ENCODE measurements around the gene ZNF853. TPM values are rescaled to one million over a fixed set of nuclear protein-coding genes. Genes with fewer than 3 reads are reported as not detected.

ZNF853 gene
- total and polyA plus RNA-seq, 4 experiments from 2014 or later, result 0.34 to 2.2 (median 2.0) TPM

DNA sequence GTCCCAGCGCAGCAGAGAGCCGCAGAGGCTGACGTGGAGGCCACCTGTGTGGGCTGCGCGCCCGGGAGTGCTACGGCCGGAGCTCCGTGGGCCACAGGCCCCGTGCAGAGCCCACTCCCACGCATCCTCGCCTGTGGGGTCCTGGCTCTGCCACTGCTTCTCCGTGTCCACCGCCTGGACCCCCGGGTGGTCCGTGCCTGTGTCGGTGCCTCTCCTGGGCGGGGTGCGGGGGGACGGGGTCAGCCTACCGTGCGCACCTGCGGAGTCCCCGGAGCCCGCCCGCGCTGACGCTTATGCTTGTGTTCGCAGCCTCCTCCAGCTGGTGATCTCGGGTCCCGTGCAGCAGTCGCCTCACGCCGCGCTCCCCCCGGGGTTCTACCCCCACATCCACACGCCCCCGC, 7.8 kb upstream of the ZNF853 start:
- DNase-seq, result no peak
- H3K36me3 ChIP-seq (ENCODE audit: insufficient read depth, low read length), result peaks cover 19% of the 10 kb centered on the region
- no peaks in the 10 kb centered on the region for H3K4me1 ChIP-seq (ENCODE audit: insufficient read depth, low read length)
- ChIA-PET CTCF (ENCODE audit: partially characterized antibody) (no interaction called here), POLR2A (ENCODE audit: partially characterized antibody) (no interaction called here)
- H3K9me3 Mint-ChIP-seq, result peaks cover 0 to 2% (median 0%) of the 10 kb centered on the region in 8 donors
- no peak overlapping the region for H3K4me3 ChIP-seq (ENCODE audit: low read length in 2 of 2)
- H3K27ac Mint-ChIP-seq, result no peak overlapping the region
- peaks cover 2% of the 10 kb centered on the region in 2 donors for H3K27me3 Mint-ChIP-seq
- intact Hi-C loops (cut with micrococcal nuclease), result no loop called here
- no peaks in the 10 kb centered on the region for H3K27me3 ChIP-seq (ENCODE audit: insufficient read depth, low read length)
- H3K27ac ChIP-seq (ENCODE audit: low read depth, low read length), result no peak overlapping the region
- H3K36me3 Mint-ChIP-seq, result peaks cover 8 to 35% of the 10 kb centered on the region in 2 donors
- H3K4me1 Mint-ChIP-seq, result peaks cover 0 to 6% (median 2%) of the 10 kb centered on the region in 4 donors
- H3K4me3 Mint-ChIP-seq, result no peak overlapping the region
- H3K9me3 ChIP-seq (ENCODE audit: control insufficient read depth in 1 of 2, low read length in 2 of 2), result no peaks in the 10 kb centered on the region

DNA sequence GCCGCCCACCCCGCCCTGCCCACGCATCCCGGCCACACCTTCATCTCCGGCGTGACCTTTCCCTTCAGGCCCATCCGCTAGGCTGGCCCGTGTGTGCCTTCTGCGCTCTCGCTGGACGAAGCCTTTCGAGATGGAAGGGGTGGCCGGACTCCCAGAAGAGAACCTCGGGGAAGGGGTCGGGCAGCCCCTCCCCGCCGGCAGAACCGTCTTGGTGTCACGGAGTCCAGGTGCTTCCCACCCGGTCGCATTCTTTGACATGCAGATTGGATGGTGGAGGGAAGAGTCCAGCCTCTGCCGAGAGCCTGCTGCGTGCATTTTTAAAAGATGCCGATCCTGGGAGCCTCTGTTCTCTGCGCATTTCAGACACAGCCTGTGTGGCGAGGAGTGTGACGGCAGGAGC, 7.3 kb upstream of the ZNF853 start:
- no peak overlapping the region for H3K27ac Mint-ChIP-seq
- peaks cover 5% of the 10 kb centered on the region in 2 donors for H3K27me3 Mint-ChIP-seq
- peaks cover 0 to 6% (median 2%) of the 10 kb centered on the region in 4 donors for H3K4me1 Mint-ChIP-seq
- Histone ChIP-seq H3K36me3 (ENCODE audit: insufficient read depth, low read length) (peaks cover 17% of the 10 kb centered on the region), H3K27me3 (ENCODE audit: insufficient read depth, low read length) (no peaks in the 10 kb centered on the region), H3K4me3 (ENCODE audit: low read length in 2 of 2) (no peak overlapping the region), H3K27ac (ENCODE audit: low read depth, low read length) (no peak overlapping the region), H3K9me3 (ENCODE audit: control insufficient read depth in 1 of 2, low read length in 2 of 2) (no peaks in the 10 kb centered on the region), H3K4me1 (ENCODE audit: insufficient read depth, low read length) (no peaks in the 10 kb centered on the region)
- peaks cover 8 to 34% of the 10 kb centered on the region in 2 donors for H3K36me3 Mint-ChIP-seq
- CTCF ChIA-PET (ENCODE audit: partially characterized antibody), result interaction anchor here (0.8 to 1.2 kb wide), 2 partner anchors 9 to 55 kb away, joined by 3 read pairs; no protein-coding TSS in a partner anchor
- intact Hi-C loops (cut with micrococcal nuclease), result no loop called here
- H3K4me3 Mint-ChIP-seq, result no peak overlapping the region
- POLR2A ChIA-PET (ENCODE audit: partially characterized antibody), result no interaction called here
- H3K9me3 Mint-ChIP-seq, result peaks cover 0 to 2% (median 0%) of the 10 kb centered on the region in 8 donors
- DNase-seq, result no peak

DNA sequence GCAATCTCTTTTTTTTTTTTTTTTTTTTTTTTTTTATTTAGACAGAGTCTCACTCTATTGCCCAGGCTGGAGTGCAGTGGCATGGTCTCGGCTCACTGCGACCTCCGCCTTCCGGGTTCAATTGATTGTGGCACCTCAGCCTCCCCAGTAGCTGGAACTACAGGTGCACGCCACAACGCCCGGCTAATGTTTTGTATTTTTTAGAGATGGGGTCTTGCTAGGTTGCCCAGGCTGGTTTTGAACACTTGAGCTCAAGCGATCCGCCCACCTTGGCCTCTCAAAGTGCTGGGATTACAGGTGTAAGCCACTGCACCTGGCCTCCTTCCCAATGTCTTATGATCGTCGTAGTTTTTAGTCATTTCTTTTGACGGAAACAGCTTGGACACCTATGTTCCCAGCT, 6.6 kb upstream of the ZNF853 start:
- H3K27ac Mint-ChIP-seq, result no peak overlapping the region
- no peak for DNase-seq
- H3K36me3 Mint-ChIP-seq, result peaks cover 6 to 31% of the 10 kb centered on the region in 2 donors
- Histone ChIP-seq H3K36me3 (ENCODE audit: insufficient read depth, low read length) (peaks cover 14% of the 10 kb centered on the region), H3K4me1 (ENCODE audit: insufficient read depth, low read length) (no peaks in the 10 kb centered on the region), H3K27me3 (ENCODE audit: insufficient read depth, low read length) (no peaks in the 10 kb centered on the region), H3K4me3 (ENCODE audit: low read length in 2 of 2) (no peak overlapping the region), H3K9me3 (ENCODE audit: control insufficient read depth in 1 of 2, low read length in 2 of 2) (no peaks in the 10 kb centered on the region), H3K27ac (ENCODE audit: low read depth, low read length) (no peak overlapping the region)
- peaks cover 0 to 6% (median 2%) of the 10 kb centered on the region in 4 donors for H3K4me1 Mint-ChIP-seq
- intact Hi-C loops (cut with micrococcal nuclease), result no loop called here
- H3K4me3 Mint-ChIP-seq, result no peak overlapping the region
- ChIA-PET CTCF (ENCODE audit: partially characterized antibody) (interaction anchor here (0.8 to 1.2 kb wide), 2 partner anchors 8 to 54 kb away, joined by 3 read pairs; no protein-coding TSS in a partner anchor), POLR2A (ENCODE audit: partially characterized antibody) (no interaction called here)
- H3K9me3 Mint-ChIP-seq, result peaks cover 0 to 2% (median 0%) of the 10 kb centered on the region in 8 donors
- peaks cover 5 to 6% of the 10 kb centered on the region in 2 donors for H3K27me3 Mint-ChIP-seq

DNA sequence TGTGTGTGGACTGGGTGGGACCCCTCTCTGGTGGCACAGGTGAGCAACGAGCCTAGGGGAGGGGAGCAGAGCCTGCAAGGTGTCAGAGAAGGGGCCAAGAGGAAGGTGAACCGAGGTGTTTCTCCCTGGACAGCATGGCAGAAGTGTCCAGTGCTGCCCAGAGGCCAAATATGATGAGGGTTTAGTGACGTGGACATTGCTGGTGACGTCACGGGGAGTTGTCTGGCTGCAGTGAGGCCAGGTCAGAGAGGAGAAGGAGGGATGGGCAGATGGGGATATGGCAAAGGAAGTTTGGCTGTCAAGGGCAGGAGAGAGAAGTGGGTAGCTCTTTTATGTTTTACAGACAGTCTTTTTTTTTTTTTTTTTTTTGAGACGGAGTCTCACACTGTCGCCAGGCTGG, 2.6 kb upstream of the ZNF853 start:
- peaks cover 5% of the 10 kb centered on the region for H3K36me3 ChIP-seq (ENCODE audit: insufficient read depth, low read length)
- Mint-ChIP-seq H3K4me1 (peaks cover 3 to 17% (median 10%) of the 10 kb centered on the region in 4 donors), H3K4me3 (peak overlapping the region in 1 of 8 donors; percentile 70), H3K36me3 (peaks cover 0 to 2% of the 10 kb centered on the region in 2 donors), H3K9me3 (peaks cover 0 to 3% (median 0%) of the 10 kb centered on the region in 8 donors), H3K27ac (no peak overlapping the region), H3K27me3 (peaks cover 10% of the 10 kb centered on the region in 2 donors)
- DNase-seq, result no peak
- no peaks in the 10 kb centered on the region for H3K9me3 ChIP-seq (ENCODE audit: control insufficient read depth in 1 of 2, low read length in 2 of 2)
- H3K27me3 ChIP-seq (ENCODE audit: insufficient read depth, low read length), result peaks cover 5% of the 10 kb centered on the region
- peaks cover 7% of the 10 kb centered on the region for H3K4me1 ChIP-seq (ENCODE audit: insufficient read depth, low read length)
- intact Hi-C loops (cut with micrococcal nuclease), result no loop called here
- CTCF ChIA-PET (ENCODE audit: partially characterized antibody), result interaction anchor here (0.9 kb wide), 1 partner anchor 19 kb away, joined by 3 read pairs; no protein-coding TSS in a partner anchor
- H3K27ac ChIP-seq (ENCODE audit: low read depth, low read length), result no peak overlapping the region
- POLR2A ChIA-PET (ENCODE audit: partially characterized antibody), result no interaction called here
- no peak overlapping the region for H3K4me3 ChIP-seq (ENCODE audit: low read length in 2 of 2)

- H3K27ac ChIP-seq (ENCODE audit: low read depth, low read length), result no peak overlapping the region
- H3K27me3 Mint-ChIP-seq, result peaks cover 10% of the 10 kb centered on the region in 2 donors
- peaks cover 7% of the 10 kb centered on the region for H3K4me1 ChIP-seq (ENCODE audit: insufficient read depth, low read length)
- no peaks in the 10 kb centered on the region for H3K36me3 ChIP-seq (ENCODE audit: insufficient read depth, low read length)
- peak overlapping the region in 2 of 8 donors; percentile 36 to 82 for H3K4me3 Mint-ChIP-seq
- no peaks in the 10 kb centered on the region for H3K9me3 ChIP-seq (ENCODE audit: control insufficient read depth in 1 of 2, low read length in 2 of 2)
- CTCF ChIA-PET (ENCODE audit: partially characterized antibody), result no interaction called here
- POLR2A ChIA-PET (ENCODE audit: partially characterized antibody), result no interaction called here
- peaks cover 4 to 20% (median 12%) of the 10 kb centered on the region in 4 donors for H3K4me1 Mint-ChIP-seq
- peaks cover 5% of the 10 kb centered on the region for H3K27me3 ChIP-seq (ENCODE audit: insufficient read depth, low read length)
- intact Hi-C loops (cut with micrococcal nuclease), result no loop called here
- DNase-seq, result no peak
- H3K9me3 Mint-ChIP-seq, result peaks cover 0 to 3% (median 0%) of the 10 kb centered on the region in 8 donors
- H3K36me3 Mint-ChIP-seq, result no peaks in the 10 kb centered on the region
- H3K27ac Mint-ChIP-seq, result no peak overlapping the region
- H3K4me3 ChIP-seq (ENCODE audit: low read length in 2 of 2), result no peak overlapping the region
Measured at GRCh38 chr7:6613706-6614105, 1.7 kb upstream of the ZNF853 start.

- ChIA-PET CTCF (ENCODE audit: partially characterized antibody) (no interaction called here), POLR2A (ENCODE audit: partially characterized antibody) (no interaction called here)
- intact Hi-C loops (cut with micrococcal nuclease), result no loop called here
- H3K27me3 Mint-ChIP-seq, result peaks cover 10% of the 10 kb centered on the region in 2 donors
- peak overlapping the region in 1 of 7 donors; percentile 30 for H3K27ac Mint-ChIP-seq
- H3K4me3 Mint-ChIP-seq, result peak overlapping the region in 5 of 8 donors; percentile 55 to 71 (median 62)
- H3K9me3 Mint-ChIP-seq, result peaks cover 0 to 3% (median 0%) of the 10 kb centered on the region in 8 donors
- no peaks in the 10 kb centered on the region for H3K36me3 ChIP-seq (ENCODE audit: insufficient read depth, low read length)
- no peaks in the 10 kb centered on the region for H3K9me3 ChIP-seq (ENCODE audit: control insufficient read depth in 1 of 2, low read length in 2 of 2)
- H3K4me1 Mint-ChIP-seq, result peaks cover 15 to 39% (median 27%) of the 10 kb centered on the region in 4 donors
- H3K27ac ChIP-seq (ENCODE audit: low read depth, low read length), result no peak overlapping the region
- H3K36me3 Mint-ChIP-seq, result no peaks in the 10 kb centered on the region
- H3K27me3 ChIP-seq (ENCODE audit: insufficient read depth, low read length), result peaks cover 5% of the 10 kb centered on the region
- H3K4me1 ChIP-seq (ENCODE audit: insufficient read depth, low read length), result peaks cover 24% of the 10 kb centered on the region
- no peak overlapping the region for H3K4me3 ChIP-seq (ENCODE audit: low read length in 2 of 2)
- no peak for DNase-seq
Measured at GRCh38 chr7:6615723-6616555, 529 bp downstream of the ZNF853 start.

- Mint-ChIP-seq H3K9me3 (peaks cover 0 to 3% (median 0%) of the 10 kb centered on the region in 8 donors), H3K27me3 (peaks cover 10% of the 10 kb centered on the region in 2 donors), H3K36me3 (peaks cover 0 to 6% of the 10 kb centered on the region in 2 donors), H3K4me3 (peak overlapping the region; percentile 36 to 73 (median 70)), H3K4me1 (peaks cover 23 to 49% (median 36%) of the 10 kb centered on the region in 4 donors), H3K27ac (peak overlapping the region in 4 of 7 donors; percentile 44 to 66 (median 62))
- no peaks in the 10 kb centered on the region for H3K9me3 ChIP-seq (ENCODE audit: control insufficient read depth in 1 of 2, low read length in 2 of 2)
- ChIA-PET POLR2A (ENCODE audit: partially characterized antibody) (interaction anchor here (1.8 kb wide), 1 partner anchor 27 kb away, joined by 5 read pairs; the partner anchor contains the start of gene INTS15), CTCF (ENCODE audit: partially characterized antibody) (interaction anchor here (1.4 kb wide), 1 partner anchor 8 kb away, joined by 3 read pairs; no protein-coding TSS in a partner anchor)
- peaks cover 34% of the 10 kb centered on the region for H3K4me1 ChIP-seq (ENCODE audit: insufficient read depth, low read length)
- intact Hi-C loops (cut with micrococcal nuclease), result no loop called here
- H3K36me3 ChIP-seq (ENCODE audit: insufficient read depth, low read length), result no peaks in the 10 kb centered on the region
- no peak for DNase-seq
- H3K27me3 ChIP-seq (ENCODE audit: insufficient read depth, low read length), result peaks cover 5% of the 10 kb centered on the region
- no peak overlapping the region for H3K27ac ChIP-seq (ENCODE audit: low read depth, low read length)
- no peak overlapping the region for H3K4me3 ChIP-seq (ENCODE audit: low read length in 2 of 2)
Measured at GRCh38 chr7:6616854-6617643, 1.6 kb downstream of the ZNF853 start.
